GM18867 (cell line): ENCODE data around the gene IGSF10.

Source experiments
- ATAC-seq: cut with Tn5 transposase; IDR thresholded peaks from one replicate; pipeline ENCODE4 v1.9.1; 2021; ENCODE audit warnings: mild to moderate bottlenecking, moderate library complexity; ENCODE audit not compliant: unreplicated experiment

IGSF10 gene

GRCh38 chr3:151426341-151426657, 34.6 kb downstream of the IGSF10 start:
- ATAC-seq, result peak; percentile 77

- ATAC-seq, result peak; percentile 26
Observed at GRCh38 chr3:151425627-151426340, 35.1 kb downstream of the IGSF10 start.

GRCh38 chr3:151423091-151423490, 37.8 kb downstream of the IGSF10 start:
- no peak for ATAC-seq

- ATAC-seq, result no peak
Observed at GRCh38 chr3:151421938-151422337, 38.9 kb downstream of the IGSF10 start.

GRCh38 chr3:151419806-151420205, 41.1 kb downstream of the IGSF10 start:
- no peak for ATAC-seq

- ATAC-seq, result no peak
Observed at GRCh38 chr3:151415289-151415688, 45.6 kb downstream of the IGSF10 start.

- no peak for ATAC-seq
Observed at GRCh38 chr3:151412989-151413388, 47.9 kb downstream of the IGSF10 start.
